ENCODE results near the gene ARHGAP28.
"Not testable (repeated sequence)": the region's sequence is repeated elsewhere in the genome, so short reads cannot be mapped to it uniquely, and the experiment has no call there.

Gene ARHGAP28

DNA sequence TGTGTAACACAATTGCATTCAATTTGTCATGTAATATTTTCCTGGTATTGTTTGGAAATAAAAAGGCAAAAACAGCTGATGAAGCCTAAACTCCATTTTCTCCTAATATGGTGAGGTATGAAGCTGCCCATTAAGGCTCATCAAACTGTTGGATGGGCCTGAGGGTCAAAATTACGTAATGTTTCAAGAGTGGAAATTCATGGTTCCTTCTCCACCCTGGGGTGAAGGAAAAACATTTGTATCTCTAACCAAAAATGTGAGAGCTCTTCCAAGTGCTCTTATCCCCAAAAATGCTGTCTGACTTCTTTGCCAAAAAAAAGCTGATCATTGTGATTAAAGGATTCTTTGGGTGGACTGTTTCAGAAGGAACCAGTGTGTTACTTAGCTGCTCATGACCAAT is 91.8 kb downstream of the ARHGAP28 start:
- DNase-seq = no peak

DNA sequence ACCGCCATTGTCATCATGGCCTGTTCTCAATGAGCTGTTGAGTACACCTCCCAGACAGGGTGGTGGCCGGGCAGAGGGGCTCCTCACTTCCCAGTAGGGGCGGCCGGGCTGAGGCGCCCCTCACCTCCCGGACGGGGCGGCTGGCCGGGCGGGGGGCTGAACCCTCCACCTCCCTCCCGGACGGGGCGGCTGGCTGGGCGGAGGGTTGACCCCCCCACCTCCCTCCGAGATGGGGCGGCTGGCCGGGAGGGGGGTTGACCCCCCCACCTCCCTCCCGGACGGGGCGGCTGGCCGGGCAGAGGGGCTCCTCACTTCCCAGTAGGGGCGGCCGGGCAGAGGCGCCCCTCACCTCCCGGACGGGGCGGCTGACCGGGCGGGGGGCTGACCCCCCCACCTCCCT is 97.6 kb downstream of the ARHGAP28 start:
- DNase-seq = not testable (repeated sequence)

DNA sequence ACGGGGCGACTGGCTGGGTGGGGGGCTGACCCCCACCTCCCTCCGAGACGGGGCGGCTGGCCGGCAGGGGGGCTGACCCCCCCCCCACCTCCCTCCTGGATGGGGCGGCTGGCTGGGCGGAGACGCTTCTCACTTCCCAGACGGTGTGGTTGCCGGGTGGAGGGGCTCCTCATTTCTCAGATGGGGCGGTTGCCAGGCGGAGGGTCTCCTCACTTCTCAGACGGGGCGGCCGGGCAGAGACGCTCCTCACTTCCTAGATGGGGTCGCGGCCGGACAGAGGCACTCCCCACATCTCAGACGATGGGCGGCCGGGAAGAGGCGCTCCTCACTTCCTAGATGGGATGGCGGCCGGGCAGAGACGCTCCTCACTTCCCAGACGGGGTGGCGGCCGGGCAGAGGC is 98.0 kb downstream of the ARHGAP28 start:
- not testable (repeated sequence) for DNase-seq

DNA sequence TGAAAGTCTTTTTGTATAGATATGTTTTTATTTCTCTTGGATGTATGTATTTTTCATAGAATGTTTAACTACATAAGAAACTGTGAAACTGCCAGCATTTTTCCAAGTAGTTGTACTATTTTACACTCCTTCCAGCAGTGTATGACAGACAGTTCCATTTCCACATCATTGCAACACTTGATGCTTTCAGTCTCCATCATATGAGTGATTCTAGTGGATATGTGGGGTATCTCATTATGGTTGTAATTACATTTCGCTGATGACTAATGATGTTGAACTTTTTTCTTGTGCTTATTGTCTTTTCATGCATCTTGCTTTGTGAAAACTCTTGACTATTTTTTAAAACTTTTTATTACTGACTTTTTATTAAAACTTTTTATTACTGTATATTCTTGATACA is 101.4 kb downstream of the ARHGAP28 start:
- DNase-seq = no peak

DNA sequence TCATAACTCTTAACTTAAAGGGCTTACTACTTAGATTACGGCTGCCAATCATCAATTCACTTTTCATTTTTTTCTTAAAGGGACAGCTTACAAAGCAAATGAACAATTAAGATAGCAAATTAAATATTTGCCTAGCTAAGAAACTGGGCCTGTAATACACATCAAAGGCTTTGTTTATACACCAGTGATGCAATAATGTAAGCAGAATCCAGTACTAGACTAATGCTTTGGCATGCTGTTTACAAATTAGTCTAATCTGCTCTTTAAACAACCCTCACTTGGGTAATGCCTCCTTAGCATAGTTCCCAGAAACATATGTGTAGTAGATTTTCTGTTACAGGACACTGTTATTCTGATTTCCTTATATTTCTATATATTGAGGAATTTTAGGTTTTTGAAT is 105.8 kb downstream of the ARHGAP28 start:
- no peak for DNase-seq

DNA sequence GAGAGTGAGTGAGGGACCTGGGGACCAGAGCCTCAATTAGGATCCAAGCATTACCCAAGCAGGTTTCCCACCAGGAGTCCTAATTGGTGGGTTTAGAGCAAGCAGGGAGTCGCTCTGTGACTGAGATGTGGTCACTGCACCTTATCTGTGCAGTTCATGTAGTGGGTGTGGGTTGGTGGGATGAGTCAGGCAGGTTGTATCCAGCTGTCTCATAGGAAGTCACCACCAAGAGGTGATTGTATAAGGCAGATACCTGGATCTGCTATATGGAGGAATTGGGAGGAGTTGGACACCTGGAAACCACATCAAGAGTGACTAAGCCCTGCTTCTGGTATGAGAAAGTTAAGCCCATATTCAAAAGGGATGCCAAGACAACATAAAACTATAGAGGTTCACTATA is 106.8 kb downstream of the ARHGAP28 start:
- DNase-seq = no peak

DNA sequence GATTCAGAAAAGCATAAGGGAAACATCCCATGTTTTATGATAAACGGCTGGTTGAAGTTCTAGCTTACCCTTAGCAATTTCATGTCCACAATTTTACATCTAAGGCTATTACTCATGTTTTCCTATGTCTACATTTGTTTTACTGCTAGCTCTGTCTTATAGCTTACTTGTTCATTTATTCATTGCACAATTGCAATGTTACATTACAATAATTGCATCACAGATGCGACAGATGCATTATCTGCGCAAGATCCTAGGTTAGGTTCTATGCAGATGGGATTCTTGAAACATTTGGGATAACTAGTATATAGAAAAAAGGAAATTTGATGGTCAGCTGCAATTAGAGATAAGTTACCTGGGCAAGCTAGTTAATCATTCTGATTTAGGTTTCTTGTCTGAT is 108.4 kb downstream of the ARHGAP28 start:
- DNase-seq = no peak

DNA sequence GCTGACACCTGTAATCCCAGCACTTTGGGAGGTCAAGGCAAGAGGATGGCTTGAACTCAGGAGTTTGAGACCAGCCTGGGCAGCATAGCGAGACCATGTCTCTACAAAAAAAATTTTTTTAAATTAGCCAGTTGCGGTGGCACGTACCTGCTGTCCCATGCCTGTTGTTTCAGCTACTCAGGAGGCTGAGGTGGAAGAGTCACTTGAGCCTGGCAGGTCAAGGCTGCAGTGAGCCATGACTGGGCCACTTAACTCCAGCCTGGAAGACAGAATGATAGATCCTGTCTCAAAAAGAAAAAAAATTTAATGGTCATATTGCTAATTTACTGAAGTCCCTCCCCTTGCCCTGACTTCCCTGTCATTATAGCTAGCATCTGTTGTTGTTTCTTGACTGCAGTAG is 112.6 kb downstream of the ARHGAP28 start:
- DNase-seq = no peak

DNA sequence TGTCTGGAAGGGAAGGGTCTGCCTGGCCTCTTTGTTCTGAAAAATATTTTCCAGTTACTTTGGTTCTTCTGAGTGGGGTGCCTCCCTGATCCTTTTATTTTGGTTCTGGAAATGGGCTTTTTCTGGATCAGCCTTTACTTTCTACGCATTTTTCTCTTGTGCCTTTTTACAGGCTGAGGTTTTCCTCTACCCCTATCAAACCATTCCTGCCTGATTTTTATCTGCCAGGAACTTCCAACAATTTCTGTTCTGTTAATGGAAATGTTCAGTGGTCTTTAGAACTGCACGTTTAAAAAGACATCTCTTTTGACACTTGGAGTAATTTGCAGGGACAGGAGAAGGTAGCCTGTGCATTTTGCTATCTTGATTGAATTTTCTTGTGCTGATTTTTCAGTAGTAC is 113.8 kb downstream of the ARHGAP28 start:
- no peak for DNase-seq

DNA sequence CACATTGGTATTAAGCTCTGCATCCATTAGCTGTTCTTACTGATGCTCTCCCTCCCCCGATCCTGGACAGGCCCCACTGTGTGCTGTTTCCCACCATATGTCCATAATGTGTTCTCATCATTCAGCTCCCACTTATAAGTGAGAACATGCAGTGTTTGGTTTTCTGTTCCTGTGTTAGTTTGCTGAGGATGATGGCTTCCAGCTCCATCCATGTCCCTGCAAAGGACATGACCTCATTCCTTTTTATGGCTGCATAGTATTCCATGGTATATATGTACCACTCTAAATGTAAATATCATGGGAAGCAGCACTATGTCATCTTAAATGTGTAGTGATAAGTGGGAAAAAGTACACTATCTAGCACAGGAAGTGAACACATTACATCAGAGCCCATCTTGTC is 116.0 kb downstream of the ARHGAP28 start:
- DNase-seq = not testable (repeated sequence)

DNA sequence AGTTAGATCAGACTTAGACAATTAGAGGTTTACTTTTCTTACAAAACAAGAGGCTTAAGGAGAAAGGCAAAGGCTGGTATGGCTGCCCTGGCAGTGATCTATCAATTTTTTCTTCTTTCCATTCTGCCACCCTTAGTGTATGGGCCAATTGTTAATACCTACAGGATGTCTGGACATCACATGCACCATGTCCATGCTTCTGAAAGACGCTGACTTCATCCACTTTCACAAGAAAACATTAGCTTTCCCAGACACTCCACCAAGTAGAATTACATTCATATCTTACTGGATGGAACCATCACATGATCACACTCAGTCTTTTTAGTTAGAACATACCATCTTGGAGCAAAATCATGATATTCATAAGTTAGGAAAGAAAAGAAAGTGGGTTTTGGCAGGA is 120.9 kb downstream of the ARHGAP28 start:
- DNase-seq = no peak

DNA sequence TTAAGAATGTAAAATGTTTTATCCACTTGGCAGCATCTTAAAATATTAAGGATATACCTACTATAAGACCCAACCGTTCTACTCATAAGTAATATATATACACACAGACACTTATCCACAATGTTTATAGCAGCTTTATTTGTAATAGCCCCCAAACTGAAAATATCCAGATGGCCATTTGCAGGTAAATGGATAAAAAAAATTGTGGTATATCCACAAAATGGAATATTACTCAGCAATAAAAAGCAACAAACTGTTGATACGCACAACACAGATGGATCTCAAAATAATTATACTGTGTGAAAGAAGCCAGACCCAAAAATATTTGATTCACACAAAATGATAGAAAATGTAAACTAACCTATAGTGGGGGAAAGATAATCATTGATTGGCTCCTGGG is 122.0 kb downstream of the ARHGAP28 start:
- no peak for DNase-seq

DNA sequence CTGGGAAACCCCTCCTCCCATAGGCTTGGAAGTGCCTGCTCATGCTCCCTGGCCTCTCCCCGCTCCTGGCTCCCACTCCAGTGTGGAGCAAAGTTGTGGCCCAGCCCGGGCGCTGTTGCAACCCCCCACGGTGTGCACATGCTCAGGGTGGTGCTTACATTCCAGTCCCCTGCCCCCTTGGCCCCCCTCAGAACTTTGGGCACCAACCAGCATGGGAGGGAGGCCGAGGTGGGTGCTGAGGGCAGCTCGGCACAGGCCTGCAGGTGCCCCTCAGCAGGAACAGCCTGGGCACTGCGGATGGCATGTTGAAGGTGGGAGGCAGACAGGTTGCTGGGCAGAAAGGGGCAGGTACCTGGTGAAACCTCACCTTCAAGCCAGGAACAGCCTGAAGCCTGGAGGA is 125.3 kb downstream of the ARHGAP28 start:
- DNase-seq = no peak

DNA sequence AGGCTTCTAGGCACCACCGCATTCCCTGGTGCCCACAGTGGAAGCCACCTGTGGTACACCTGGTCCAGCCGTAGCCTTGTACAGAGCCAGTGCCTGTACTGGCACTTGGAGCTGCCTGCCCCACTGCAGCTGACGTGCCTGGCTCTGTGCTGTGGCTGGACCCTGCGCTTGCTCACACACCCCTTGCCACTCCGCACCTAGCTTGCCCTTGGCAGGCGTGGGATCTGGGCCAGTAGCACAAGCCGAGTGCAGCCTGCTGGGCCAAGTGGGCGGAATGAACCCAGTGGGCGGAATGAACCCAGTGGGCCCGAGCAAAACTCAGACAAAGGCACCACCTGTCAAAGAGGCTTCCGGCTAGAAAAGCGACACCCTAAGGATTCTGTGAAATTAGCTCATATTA is 126.3 kb downstream of the ARHGAP28 start:
- DNase-seq = no peak

DNA sequence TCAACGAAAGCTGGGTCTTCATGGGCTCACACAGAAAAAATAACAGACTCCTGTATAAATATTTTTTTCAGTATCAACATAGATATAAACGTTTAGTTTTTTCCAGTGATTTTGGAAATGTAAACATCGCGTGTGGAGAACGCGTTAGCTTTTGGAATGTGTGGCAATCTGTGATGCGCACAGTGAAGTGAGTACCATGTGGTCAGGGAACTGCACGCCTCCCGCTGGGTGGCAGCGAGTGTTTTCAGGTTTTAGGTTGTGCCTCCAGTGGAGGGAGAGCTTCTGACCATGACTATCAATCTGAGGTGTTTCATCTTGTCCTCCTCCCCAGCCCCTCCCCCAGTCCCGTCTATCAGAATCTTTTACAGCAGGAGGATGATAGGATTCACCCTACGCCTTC is 127.8 kb downstream of the ARHGAP28 start:
- no peak for DNase-seq

DNA sequence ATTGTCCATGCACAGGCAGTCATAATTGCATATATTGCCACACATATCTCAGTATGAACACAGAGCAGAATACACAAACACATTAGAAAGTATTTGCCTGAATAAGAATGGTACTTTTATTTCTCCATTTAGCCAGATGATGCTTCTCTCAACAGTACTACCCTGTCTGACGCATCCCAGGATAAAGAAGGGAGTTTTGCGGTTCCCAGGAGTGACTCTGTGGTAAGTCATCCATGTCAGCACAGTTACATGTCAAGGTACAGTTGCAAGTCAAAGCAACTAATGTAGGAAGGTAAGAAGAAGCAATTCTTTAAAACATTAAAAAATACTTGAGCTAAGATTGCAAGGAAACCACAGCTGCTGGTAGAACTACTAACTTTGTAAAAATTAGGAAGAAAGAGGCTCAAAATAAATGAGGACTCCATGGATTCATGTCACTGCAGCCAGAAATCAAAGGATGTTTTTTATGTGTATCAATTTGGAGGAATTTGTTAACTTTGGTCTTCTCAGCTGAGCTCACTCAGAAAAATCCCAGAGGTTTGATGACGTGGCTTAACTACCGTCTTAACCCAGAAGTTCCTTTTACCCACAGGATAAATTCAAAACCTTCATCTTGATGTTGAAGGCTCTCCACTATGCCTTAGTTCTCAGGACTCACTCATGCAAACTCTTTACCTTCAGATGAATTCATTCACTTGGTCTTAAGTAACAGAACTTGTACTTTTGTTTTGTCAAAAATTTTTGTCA is 130.3 kb downstream of the ARHGAP28 start:
- DNase-seq = no peak

DNA sequence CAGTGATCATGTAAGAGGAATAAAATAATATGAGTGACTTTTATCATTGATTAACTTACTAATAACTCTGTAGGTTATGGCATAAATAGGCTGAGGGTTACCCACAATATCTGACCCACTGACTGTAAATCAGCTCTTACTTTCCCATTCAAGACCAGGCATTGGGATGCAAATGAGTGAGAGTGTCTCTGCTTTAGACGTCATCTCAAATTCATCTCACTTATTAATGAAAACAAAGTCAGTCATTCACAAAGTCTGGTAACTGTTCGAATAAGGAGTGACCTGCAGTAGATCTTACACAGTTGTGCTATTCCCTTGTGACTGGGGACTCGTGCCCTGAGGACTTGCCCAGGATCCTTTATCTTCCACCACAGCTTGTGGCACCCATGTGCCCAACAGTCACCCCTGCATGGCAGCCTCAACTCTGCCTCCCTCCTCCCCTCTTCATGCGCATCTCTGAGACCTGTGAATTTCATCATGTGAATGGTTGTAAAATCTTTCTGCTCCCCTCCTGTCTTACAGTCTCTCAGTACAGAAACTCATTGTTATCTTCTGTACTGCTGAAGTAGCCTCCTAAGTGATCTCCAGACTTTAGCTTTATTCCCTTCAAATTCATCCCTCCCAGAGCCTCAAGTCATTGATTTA is 131.4 kb downstream of the ARHGAP28 start:
- no peak for DNase-seq

DNA sequence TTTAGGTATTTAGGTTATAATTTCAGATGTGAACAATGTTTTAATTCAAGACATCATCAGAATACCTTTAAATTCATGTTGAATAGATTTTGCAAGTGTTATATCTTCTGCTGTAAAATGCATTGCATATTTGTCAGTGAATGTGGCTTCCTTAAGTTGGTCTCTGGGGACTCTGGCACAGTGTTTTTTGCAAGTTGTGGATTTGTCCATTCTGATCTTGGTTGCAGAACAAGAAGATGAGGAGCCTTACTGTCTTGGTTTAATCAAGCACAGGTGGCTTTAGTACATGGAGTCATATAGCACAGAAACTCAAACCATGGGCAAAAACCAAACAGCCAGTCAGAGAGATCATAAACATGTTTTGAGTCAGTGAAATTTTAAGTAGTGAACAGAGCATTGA is 135.7 kb downstream of the ARHGAP28 start:
- no peak for DNase-seq

DNA sequence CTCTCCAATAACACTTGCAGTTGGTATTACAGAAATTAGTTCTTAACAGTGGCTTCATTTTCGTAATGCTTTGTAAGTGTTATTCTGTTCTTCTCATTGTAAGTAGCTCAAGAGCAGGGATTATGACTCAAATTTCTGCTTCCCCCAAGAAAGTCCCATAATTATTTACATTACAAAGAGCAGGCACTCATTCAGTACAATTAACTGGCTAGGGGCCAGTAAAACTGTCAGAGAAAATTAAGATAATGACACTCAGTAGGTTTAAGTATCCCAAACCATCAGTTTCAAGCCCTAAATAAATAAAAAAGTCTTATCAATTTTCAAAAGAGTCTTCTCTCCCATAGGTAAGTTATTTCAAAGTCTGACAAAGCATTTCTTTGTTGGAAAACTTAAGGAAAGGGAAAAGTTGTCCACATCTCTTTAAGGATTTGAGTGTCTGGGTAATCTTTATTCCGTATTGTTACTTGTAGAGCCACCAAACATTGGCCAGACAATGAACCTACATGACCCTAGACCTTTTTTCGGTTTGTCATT is 137.1 kb downstream of the ARHGAP28 start:
- DNase-seq = no peak

DNA sequence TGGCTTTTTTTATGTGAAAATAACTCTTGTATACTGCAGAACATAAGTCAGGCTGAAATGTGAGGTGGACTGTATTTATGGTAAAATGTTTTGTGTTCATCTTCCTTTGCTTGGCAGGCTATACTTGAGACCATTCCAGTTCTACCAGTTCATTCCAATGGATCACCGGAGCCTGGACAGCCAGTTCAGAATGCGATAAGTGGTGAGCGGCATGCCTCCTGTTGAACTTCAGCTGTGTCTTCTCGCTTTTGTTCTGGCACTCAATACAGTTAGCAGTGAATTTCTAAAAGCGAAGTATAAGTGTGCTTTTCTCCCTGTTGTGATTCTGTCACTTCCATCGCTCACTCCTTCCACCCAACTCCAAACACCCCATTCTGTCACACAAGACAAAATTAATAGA is 138.5 kb downstream of the ARHGAP28 start:
- DNase-seq = no peak

DNA sequence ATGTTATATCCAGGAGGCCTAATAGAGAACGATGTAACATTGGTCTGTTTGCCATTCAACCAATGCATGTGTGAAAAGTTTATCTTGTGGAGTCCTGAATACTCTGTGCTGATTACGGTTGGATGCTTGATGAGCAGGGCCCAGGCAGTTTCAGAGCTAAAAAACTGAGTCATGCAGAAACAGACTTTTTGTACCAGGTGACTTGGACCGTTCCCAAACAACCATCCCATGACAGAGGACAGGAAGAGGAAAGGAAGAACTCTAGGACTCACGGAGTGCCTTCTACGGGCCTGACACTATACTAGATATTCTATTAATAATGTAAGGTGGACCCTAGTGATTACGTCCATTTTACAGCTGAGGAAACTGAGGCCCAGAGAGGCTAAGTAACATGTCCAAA is 142.1 kb downstream of the ARHGAP28 start:
- DNase-seq = no peak

DNA sequence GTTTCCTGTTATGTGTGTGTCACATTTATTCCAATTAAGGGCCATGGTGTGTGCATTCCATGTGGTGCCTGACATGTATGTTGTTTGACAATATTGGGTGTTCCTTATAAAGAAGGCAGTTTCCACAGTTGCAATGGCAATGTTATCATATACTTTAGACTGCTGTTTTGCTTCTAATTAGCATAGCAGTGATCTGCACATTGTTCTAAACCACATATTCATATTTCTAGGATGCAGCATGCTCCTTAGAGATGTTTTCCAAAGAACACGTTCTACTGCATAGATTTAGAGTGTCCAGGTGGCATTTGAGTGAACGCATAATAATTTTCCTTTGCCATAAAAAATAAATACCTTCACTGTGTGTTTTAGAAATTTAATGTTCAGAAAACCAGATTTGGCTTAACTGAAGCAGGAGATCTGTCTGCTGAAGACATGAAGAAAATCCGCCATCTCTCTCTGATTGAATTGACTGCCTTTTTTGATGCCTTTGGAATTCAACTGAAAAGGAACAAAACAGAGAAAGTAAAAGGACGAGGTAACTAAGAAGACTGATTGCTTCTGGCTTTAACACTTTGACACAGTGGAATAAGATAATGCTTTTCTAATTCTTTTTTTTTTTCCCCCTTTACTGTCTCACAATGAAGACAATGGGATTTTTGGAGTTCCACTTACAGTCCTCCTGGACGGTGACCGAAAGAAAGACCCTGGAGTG is 143.7 kb downstream of the ARHGAP28 start:
- DNase-seq = no peak

DNA sequence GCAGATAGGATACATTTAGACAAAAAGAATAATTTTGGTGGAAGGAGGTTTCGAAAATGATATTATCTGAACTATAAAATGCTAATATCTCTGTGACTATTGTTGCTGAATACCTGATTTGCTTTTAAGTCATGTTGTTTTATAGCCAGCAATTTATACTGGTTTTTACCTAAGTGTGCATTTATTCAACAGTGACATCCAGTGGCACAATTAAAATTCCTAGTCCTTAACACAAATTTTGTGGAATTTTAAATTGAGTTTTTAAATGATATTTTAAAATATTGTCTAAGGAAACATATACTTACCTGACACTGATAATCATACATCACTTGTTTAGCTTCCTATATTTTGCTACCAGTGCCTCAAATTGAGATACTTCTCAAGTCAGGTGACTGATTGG is 144.8 kb downstream of the ARHGAP28 start:
- no peak for DNase-seq

DNA sequence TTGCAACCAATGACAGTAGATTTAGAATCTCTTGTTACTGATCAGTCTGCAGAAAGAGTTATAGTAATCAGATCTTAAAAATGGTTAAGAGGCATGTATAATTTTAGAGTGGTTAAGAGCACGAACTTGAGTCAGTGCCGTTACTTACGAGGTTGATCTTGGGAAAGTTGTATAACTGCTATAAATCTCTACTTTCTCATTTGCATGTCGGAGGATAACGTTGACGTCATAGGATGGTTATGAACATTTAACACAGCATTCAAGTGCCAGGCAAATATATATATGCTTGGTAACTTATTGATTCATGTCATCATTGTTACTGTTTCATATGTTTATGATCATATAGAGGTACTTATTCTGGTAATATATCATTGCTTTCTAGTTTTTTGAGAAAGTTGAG is 146.2 kb downstream of the ARHGAP28 start:
- no peak for DNase-seq
